Spleen (tissue), 11 donors: ENCODE measurements around the gene PNO1. TPM values are rescaled to one million over a fixed set of nuclear protein-coding genes. Genes with fewer than 3 reads are reported as not detected.

ENCODE experiments used
- DNase-seq: peaks from one replicate; pipeline ENCODE4 v3.0.0-alpha.2; 2020
- H3K27ac ChIP-seq, 8 donors: fragments of 200-600 bp; sonication (generic) in 7 of 8; 1 replicate in 4 of 8; 2 replicates in 4 of 8; pipeline versions ENCODE4 v1.5.0 to v1.8.0; 2016 to 2021; ENCODE audit warnings: inconsistent platforms in 4 of 8, mild to moderate bottlenecking in 4 of 8, moderate library complexity in 1 of 8
- H3K27me3 ChIP-seq, 7 donors: fragments of 200-600 bp; sonication (generic) in 6 of 7; replicated peaks in 1 of 7; 1 replicate in 4 of 7; 2 replicates in 3 of 7; pipeline versions ENCODE4 v1.5.0 to v1.8.0; 2016 to 2021; ENCODE audit warnings: inconsistent platforms in 3 of 7, mild to moderate bottlenecking in 1 of 7
- H3K36me3 ChIP-seq, 6 donors: fragments of 200-600 bp; sonication (generic) in 5 of 6; 1 replicate in 4 of 6; 2 replicates in 2 of 6; pipeline versions ENCODE4 v1.5.0 to v1.8.0; 2016 to 2021; ENCODE audit warnings: inconsistent platforms in 2 of 6
- H3K4me1 ChIP-seq, 6 donors: fragments of 200-600 bp; sonication (generic) in 5 of 6; 1 replicate in 3 of 6; 2 replicates in 3 of 6; pipeline versions ENCODE4 v1.5.0 to v1.8.0; 2016 to 2021; ENCODE audit warnings: inconsistent platforms in 3 of 6
- H3K4me3 ChIP-seq, 8 donors: fragments of 200-600 bp; sonication (generic) in 7 of 8; 1 replicate in 4 of 8; 2 replicates in 4 of 8; pipeline versions ENCODE4 v1.5.0 to v1.8.0; 2016 to 2021; ENCODE audit warnings: inconsistent platforms in 4 of 8, mild to moderate bottlenecking in 4 of 8, moderate library complexity in 2 of 8
- H3K9me3 ChIP-seq, 8 donors: fragments of 200-600 bp; sonication (generic) in 7 of 8; 1 replicate in 4 of 8; 2 replicates in 4 of 8; pipeline versions ENCODE4 v1.5.0 to v1.8.0; 2016 to 2021; ENCODE audit warnings: inconsistent platforms in 4 of 8
- POLR2A ChIP-seq, 3 donors: fragments of 450-650 bp; IDR thresholded peaks; one replicate each; pipeline ENCODE4 v1.5.1; 2017; ENCODE audit warnings: antibody characterized with exemption in 3 of 3, mild to moderate bottlenecking in 1 of 3
- POLR2AphosphoS5 ChIP-seq, 3 donors: sonication (generic); formaldehyde crosslinking; IDR thresholded peaks; one replicate each; pipeline ENCODE4 v1.5.1; 2017; ENCODE audit warnings: antibody characterized with exemption in 3 of 3
- WGBS, 5 donors: extraction: QIAGEN DNeasy Blood & Tissue Kit in 3 of 5; methylation state at CpG; one replicate each; pipeline versions ENCODE4 v1.1.5 to v1.1.7; 2013 to 2018; 5-methylcytosine and 5-hydroxymethylcytosine counted together
- intact Hi-C: fragments of 100-400 bp; cut with DNase I; formaldehyde crosslinking; loops from one replicate; pipeline ENCODE4 v1.15.0; 2023; ENCODE audit warnings: low total_unique reads
- polyA plus RNA-seq, 3 donors: library from polyadenylated mRNA; stranded (reverse); fragments of 200-250 nt; gene quantifications; one replicate each; pipeline ENCODE4 v1.2.1, GENCODE V29; 2013
- total RNA-seq, 7 donors: library from RNA; depleted of rRNA in 3 of 7; stranded (reverse); fragments of >200 nt in 3 of 7; fragmentation: NEBNext Ultra II Directional in 4 of 7; extraction: Animal tissue kit (Norgen Biotek cat#: 25700) in 4 of 7; gene quantifications; one replicate each; pipeline versions ENCODE4 v1.1.0 to v1.2.1, GENCODE V29; 2016 to 2021
- TF ChIP-seq, protein P1 (sequence below), 11 experiments: fragments of 200-600 bp in 7 of 11; fragments of 450-650 bp in 4 of 11; sonication (generic) in 4 of 11; IDR thresholded peaks in 8 of 11; conservative IDR thresholded peaks in 3 of 11; 1 replicate in 7 of 11; 2 replicates in 4 of 11; pipeline versions ENCODE4 v1.4.0 to v1.8.0; 2016 to 2021; ENCODE audit warnings: antibody characterized with exemption in 11 of 11, inconsistent platforms in 4 of 11, mild to moderate bottlenecking in 1 of 11
- donor health status: healthy with polysubstance abuse.
- donor health status: DM: no; HTN: no; CAD: no; lungs with moderate emphysema.
- donor health status: DM: no; HTN: no; CAD: no.
- donor health status: Bipolar disorder and iron deficiency.
- donor health status: healthy.
- donor health status: DM: no; HTN: no; CAD: no.
- donor health status: DM: yes; HTN: yes; CAD: no.

The PNO1 gene
- total and polyA plus RNA-seq, 10 donors = 5.4 to 13.5 (median 10.7) TPM

DNA sequence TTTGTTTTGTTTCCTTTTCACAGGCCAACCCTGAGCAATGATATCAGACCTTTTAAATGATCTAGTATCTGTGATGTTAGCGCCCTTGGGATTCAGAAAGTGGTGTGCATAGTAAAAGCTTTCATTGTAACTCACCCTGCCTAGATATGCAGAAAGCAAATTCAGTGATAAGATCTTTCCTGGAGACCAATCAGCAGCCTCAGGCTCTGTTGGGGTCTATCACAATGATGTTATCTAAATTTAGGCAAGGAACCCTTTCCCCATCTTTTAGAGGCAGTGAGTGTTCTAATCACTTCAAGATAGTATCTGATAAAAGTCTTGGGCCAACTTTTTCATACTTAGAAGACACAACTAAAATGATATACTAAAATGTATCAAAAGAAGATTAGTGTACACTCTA is 23.6 kb upstream of the PNO1 start:
- Histone ChIP-seq H3K36me3 (peaks cover 0 to 86% (median 18%) of the 10 kb centered on the region in 6 donors), H3K4me1 (peaks cover 0 to 20% (median 0%) of the 10 kb centered on the region in 6 donors), H3K4me3 (no peak overlapping the region), H3K27me3 (no peaks in the 10 kb centered on the region), H3K9me3 (no peaks in the 10 kb centered on the region), H3K27ac (no peak overlapping the region)
- no peak for DNase-seq
- intact Hi-C loops = no loop called here
- TF ChIP-seq POLR2A (IDR thresholded peaks at IDR 0.05) (no peak), POLR2AphosphoS5 (IDR thresholded peaks at IDR 0.05) (no peak)
- TF ChIP-seq, protein P1, sequence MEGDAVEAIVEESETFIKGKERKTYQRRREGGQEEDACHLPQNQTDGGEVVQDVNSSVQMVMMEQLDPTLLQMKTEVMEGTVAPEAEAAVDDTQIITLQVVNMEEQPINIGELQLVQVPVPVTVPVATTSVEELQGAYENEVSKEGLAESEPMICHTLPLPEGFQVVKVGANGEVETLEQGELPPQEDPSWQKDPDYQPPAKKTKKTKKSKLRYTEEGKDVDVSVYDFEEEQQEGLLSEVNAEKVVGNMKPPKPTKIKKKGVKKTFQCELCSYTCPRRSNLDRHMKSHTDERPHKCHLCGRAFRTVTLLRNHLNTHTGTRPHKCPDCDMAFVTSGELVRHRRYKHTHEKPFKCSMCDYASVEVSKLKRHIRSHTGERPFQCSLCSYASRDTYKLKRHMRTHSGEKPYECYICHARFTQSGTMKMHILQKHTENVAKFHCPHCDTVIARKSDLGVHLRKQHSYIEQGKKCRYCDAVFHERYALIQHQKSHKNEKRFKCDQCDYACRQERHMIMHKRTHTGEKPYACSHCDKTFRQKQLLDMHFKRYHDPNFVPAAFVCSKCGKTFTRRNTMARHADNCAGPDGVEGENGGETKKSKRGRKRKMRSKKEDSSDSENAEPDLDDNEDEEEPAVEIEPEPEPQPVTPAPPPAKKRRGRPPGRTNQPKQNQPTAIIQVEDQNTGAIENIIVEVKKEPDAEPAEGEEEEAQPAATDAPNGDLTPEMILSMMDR (IDR thresholded peaks at IDR 0.05 in 8 of 11, conservative IDR thresholded peaks at IDR 0.05 in 3 of 11) = no peak
- 93 to 100% (median 95%) methylated on average over 1 of the region's 1 CpG for WGBS, 5 donors

DNA sequence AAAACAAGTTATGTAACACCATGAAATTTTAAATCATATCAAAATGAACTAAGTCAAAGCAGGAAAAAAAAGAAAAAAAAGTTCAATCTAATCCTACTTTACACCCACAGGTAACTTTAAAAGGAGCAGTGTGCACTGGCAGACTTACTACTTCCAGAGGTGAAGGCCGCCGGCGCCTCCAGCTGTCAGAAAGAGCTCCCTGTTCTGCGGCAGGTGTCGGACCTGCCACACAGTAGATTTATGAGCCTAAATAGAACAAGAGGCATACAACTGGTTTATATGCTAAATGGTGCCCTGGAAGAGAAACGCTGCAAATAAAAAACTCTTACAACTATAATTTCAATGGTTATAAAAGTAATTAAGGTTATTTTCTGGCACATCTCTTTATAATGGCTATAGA is 23.1 kb upstream of the PNO1 start:
- TF ChIP-seq, protein P1 (IDR thresholded peaks at IDR 0.05 in 8 of 11, conservative IDR thresholded peaks at IDR 0.05 in 3 of 11) = no peak
- TF ChIP-seq POLR2AphosphoS5 (IDR thresholded peaks at IDR 0.05) (no peak), POLR2A (IDR thresholded peaks at IDR 0.05) (no peak)
- WGBS, 5 donors = 86 to 94% (median 87%) methylated on average over 6 of the region's 6 CpGs
- no peaks in the 10 kb centered on the region for H3K9me3 ChIP-seq
- peaks cover 0 to 90% (median 18%) of the 10 kb centered on the region in 6 donors for H3K36me3 ChIP-seq
- DNase-seq = no peak
- H3K27ac ChIP-seq = no peak overlapping the region
- peaks cover 0 to 20% (median 0%) of the 10 kb centered on the region in 6 donors for H3K4me1 ChIP-seq
- H3K4me3 ChIP-seq = no peak overlapping the region
- intact Hi-C loops = no loop called here
- H3K27me3 ChIP-seq = no peaks in the 10 kb centered on the region

DNA sequence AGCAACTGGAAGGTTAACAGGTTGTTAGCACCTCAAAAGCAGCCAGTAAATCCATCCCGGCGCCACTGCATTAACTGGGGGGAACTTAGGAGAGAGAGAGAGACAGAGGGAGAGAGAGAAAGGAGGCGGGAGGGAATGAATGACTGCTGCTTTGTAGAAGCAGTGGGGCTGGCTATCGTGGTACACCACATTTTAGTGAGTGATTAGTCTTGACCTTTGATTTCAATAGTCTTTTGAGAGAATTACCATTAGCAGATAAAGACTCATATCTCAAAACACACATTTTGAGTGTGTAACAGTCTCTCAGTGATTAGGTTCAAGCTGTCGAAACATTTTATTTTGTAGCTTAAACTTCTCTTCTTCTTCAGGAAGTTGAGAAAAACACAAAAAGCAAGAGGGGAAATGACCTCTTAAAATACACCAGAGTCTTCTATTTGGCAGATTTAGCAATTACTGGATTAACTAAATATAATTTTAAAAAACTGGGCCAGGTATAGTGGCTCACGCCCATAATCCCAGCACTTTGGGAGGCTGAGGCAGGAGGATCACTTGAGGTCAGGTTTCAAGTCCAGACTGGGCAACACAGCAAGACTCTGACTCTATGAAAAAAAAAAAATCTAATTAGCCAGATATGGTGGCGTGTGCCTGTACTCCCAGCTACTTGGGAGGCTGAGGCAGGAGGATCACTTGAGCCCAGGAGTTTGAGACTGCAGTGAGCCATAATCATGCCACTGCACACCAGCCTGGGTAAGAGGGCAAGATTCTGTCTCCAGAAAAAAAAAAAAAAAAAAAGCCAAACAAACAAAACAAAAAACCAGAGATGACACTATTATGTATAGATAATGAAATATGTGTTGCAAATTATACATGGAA is 22.0 kb upstream of the PNO1 start:
- TF ChIP-seq, protein P1 (IDR thresholded peaks at IDR 0.05 in 8 of 11, conservative IDR thresholded peaks at IDR 0.05 in 3 of 11) = no peak
- TF ChIP-seq POLR2AphosphoS5 (IDR thresholded peaks at IDR 0.05) (no peak), POLR2A (IDR thresholded peaks at IDR 0.05) (no peak)
- peak overlapping the region in 4 of 8 donors; percentile 23 to 72 (median 50) for H3K27ac ChIP-seq
- no peak overlapping the region for H3K4me3 ChIP-seq
- WGBS, 5 donors = 47 to 63% (median 53%) methylated on average over 7 of the region's 7 CpGs
- H3K36me3 ChIP-seq = peaks cover 0 to 91% (median 20%) of the 10 kb centered on the region in 6 donors
- intact Hi-C loops = no loop called here
- H3K27me3 ChIP-seq = no peaks in the 10 kb centered on the region
- DNase-seq = no peak
- peaks cover 0 to 20% (median 0%) of the 10 kb centered on the region in 6 donors for H3K4me1 ChIP-seq
- H3K9me3 ChIP-seq = no peaks in the 10 kb centered on the region

DNA sequence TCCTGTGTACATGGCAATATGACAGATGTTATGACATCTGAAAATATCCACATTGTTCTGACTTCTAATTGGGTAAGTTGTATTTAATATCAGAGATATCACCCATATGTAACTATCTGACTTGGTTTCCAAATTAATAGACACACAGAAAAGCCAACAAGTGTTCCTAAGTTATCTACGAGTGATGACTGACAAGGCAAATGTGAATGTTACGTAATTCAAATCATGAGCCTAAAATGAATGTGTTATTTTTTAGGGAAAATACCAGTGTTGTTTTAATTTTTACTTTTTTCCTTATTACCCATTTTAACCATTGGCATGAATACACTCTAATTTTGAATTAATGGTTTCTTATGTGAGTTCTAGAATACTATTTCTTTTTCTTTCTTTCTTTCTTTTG is 15.8 kb upstream of the PNO1 start:
- Histone ChIP-seq H3K27me3 (no peaks in the 10 kb centered on the region), H3K27ac (no peak overlapping the region), H3K4me3 (no peak overlapping the region), H3K4me1 (peaks cover 0 to 2% (median 0%) of the 10 kb centered on the region in 6 donors), H3K36me3 (peaks cover 0 to 66% (median 11%) of the 10 kb centered on the region in 6 donors), H3K9me3 (no peaks in the 10 kb centered on the region)
- DNase-seq = no peak
- TF ChIP-seq, protein P1 (IDR thresholded peaks at IDR 0.05 in 8 of 11, conservative IDR thresholded peaks at IDR 0.05 in 3 of 11) = no peak
- no peak for TF ChIP-seq POLR2A (IDR thresholded peaks at IDR 0.05)
- no peak for TF ChIP-seq POLR2AphosphoS5 (IDR thresholded peaks at IDR 0.05)
- WGBS, 5 donors = 89 to 98% (median 95%) methylated on average over 2 of the region's 2 CpGs
- intact Hi-C loops = no loop called here
